ENCODE measurements around the gene MUC15. TPM values are rescaled to one million over a fixed set of nuclear protein-coding genes. Genes with fewer than 3 reads are reported as not detected.
"Not testable (repeated sequence)": the region's sequence is repeated elsewhere in the genome, so short reads cannot be mapped to it uniquely, and the experiment has no call there.

Gene MUC15
- total RNA-seq, 2 donors from 2014 or later, result 0.12 TPM; not detected in 1

- no peaks in the 10 kb centered on the region for H3K36me3 ChIP-seq
- no peaks in the 10 kb centered on the region for H3K4me1 ChIP-seq
- no peak overlapping the region for H3K9ac ChIP-seq (ENCODE audit: low read depth in 2 of 2, low read length in 2 of 2)
- no peak for TF ChIP-seq CTCF (IDR thresholded peaks at IDR 0.05)
- no peak overlapping the region for H3K4me3 ChIP-seq
- H3K27ac ChIP-seq, result no peak overlapping the region
- no peak for DNase-seq
- intact Hi-C loops (cut with DNase I), result no loop called here
- no peaks in the 10 kb centered on the region for H3K27me3 ChIP-seq
- no peaks in the 10 kb centered on the region for H3K9me3 ChIP-seq
Measured at GRCh38 chr11:26608507-26609146, 36.6 kb upstream of the MUC15 start.

GRCh38 chr11:26607725-26608506 is 35.9 kb upstream of the MUC15 start:
- no peaks in the 10 kb centered on the region for H3K4me1 ChIP-seq
- H3K27me3 ChIP-seq, result no peaks in the 10 kb centered on the region
- H3K4me3 ChIP-seq, result no peak overlapping the region
- no peak overlapping the region for H3K27ac ChIP-seq
- H3K9ac ChIP-seq (ENCODE audit: low read depth in 2 of 2, low read length in 2 of 2), result no peak overlapping the region
- H3K9me3 ChIP-seq, result no peaks in the 10 kb centered on the region
- intact Hi-C loops (cut with DNase I), result no loop called here
- H3K36me3 ChIP-seq, result no peaks in the 10 kb centered on the region
- TF ChIP-seq CTCF (IDR thresholded peaks at IDR 0.05), result no peak
- DNase-seq, result no peak

- Histone ChIP-seq H3K4me3 (no peak overlapping the region), H3K9ac (ENCODE audit: low read depth in 2 of 2, low read length in 2 of 2) (no peak overlapping the region), H3K36me3 (no peaks in the 10 kb centered on the region), H3K27ac (no peak overlapping the region), H3K27me3 (no peaks in the 10 kb centered on the region), H3K4me1 (no peaks in the 10 kb centered on the region), H3K9me3 (no peaks in the 10 kb centered on the region)
- no peak for DNase-seq
- TF ChIP-seq CTCF (IDR thresholded peaks at IDR 0.05), result no peak
- intact Hi-C loops (cut with DNase I), result no loop called here
Measured at GRCh38 chr11:26599876-26600434, 27.9 kb upstream of the MUC15 start.

GRCh38 chr11:26599425-26599824 is 27.4 kb upstream of the MUC15 start:
- H3K36me3 ChIP-seq, result no peaks in the 10 kb centered on the region
- H3K27ac ChIP-seq, result no peak overlapping the region
- intact Hi-C loops (cut with DNase I), result no loop called here
- H3K9ac ChIP-seq (ENCODE audit: low read depth in 2 of 2, low read length in 2 of 2), result no peak overlapping the region
- H3K4me1 ChIP-seq, result no peaks in the 10 kb centered on the region
- no peak overlapping the region for H3K4me3 ChIP-seq
- H3K9me3 ChIP-seq, result no peaks in the 10 kb centered on the region
- H3K27me3 ChIP-seq, result no peaks in the 10 kb centered on the region
- no peak for DNase-seq
- TF ChIP-seq CTCF (IDR thresholded peaks at IDR 0.05), result no peak

GRCh38 chr11:26597899-26598298 is 25.8 kb upstream of the MUC15 start:
- Histone ChIP-seq H3K4me1 (no peaks in the 10 kb centered on the region), H3K9me3 (no peaks in the 10 kb centered on the region), H3K9ac (ENCODE audit: low read depth in 2 of 2, low read length in 2 of 2) (no peak overlapping the region), H3K27ac (no peak overlapping the region), H3K4me3 (no peak overlapping the region), H3K27me3 (no peaks in the 10 kb centered on the region), H3K36me3 (no peaks in the 10 kb centered on the region)
- DNase-seq, result no peak
- intact Hi-C loops (cut with DNase I), result no loop called here
- no peak for TF ChIP-seq CTCF (IDR thresholded peaks at IDR 0.05)

GRCh38 chr11:26597049-26597689 is 25.1 kb upstream of the MUC15 start:
- H3K4me1 ChIP-seq; H3K27ac ChIP-seq; H3K27me3 ChIP-seq; H3K9ac ChIP-seq (ENCODE audit: low read depth in 2 of 2, low read length in 2 of 2); DNase-seq; H3K36me3 ChIP-seq; H3K9me3 ChIP-seq; intact Hi-C loops (cut with DNase I); H3K4me3 ChIP-seq: not testable (repeated sequence)

GRCh38 chr11:26595207-26595865 is 23.3 kb upstream of the MUC15 start:
- H3K27ac ChIP-seq; intact Hi-C loops (cut with DNase I); DNase-seq; H3K9me3 ChIP-seq; H3K27me3 ChIP-seq; H3K36me3 ChIP-seq; H3K9ac ChIP-seq (ENCODE audit: low read depth in 2 of 2, low read length in 2 of 2); H3K4me3 ChIP-seq; H3K4me1 ChIP-seq: not testable (repeated sequence)
